GM19035 (cell line): Measurements from ENCODE around the gene FBXL12.
"Not testable (repeated sequence)": the region's sequence is repeated elsewhere in the genome, so short reads cannot be mapped to it uniquely, and the experiment has no call there.

Source experiments
- ATAC-seq: cut with Tn5 transposase; IDR thresholded peaks from one replicate; pipeline ENCODE4 v1.9.1; 2021; ENCODE audit not compliant: unreplicated experiment

Gene FBXL12

DNA sequence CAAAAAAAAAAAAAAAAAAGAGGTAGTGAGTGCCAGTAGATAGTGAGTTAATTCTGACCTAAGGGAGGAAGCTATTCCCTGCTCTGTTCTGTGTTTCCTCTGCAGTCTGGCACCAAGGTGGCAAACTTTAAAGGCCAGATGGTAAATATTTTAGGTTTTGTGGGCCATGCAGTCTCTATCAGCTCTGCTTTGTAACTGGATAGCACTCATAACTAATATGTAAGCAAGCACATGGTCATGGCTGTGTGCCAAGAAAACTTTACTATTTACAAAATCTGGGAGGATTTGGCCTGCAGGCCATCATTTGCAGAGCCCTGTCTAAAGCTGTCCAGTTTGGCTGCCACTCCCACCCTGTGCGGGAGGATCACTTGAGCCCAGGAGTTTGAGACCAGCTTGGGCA lies 20.5 kb upstream of the FBXL12 start:
- ATAC-seq, result no peak

DNA sequence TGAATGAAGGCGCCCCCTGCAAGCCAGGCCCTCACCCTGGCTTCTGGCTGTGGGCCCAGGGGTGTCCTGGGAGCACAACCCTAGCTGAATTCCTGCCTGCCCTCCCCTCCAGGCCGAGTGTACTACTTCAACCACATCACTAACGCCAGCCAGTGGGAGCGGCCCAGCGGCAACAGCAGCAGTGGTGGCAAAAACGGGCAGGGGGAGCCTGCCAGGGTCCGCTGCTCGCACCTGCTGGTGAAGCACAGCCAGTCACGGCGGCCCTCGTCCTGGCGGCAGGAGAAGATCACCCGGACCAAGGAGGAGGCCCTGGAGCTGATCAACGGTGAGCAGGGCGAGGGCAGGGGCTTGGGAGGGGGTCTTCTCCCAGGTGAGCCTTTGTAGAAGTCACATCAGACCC lies 19.4 kb upstream of the FBXL12 start:
- no peak for ATAC-seq

DNA sequence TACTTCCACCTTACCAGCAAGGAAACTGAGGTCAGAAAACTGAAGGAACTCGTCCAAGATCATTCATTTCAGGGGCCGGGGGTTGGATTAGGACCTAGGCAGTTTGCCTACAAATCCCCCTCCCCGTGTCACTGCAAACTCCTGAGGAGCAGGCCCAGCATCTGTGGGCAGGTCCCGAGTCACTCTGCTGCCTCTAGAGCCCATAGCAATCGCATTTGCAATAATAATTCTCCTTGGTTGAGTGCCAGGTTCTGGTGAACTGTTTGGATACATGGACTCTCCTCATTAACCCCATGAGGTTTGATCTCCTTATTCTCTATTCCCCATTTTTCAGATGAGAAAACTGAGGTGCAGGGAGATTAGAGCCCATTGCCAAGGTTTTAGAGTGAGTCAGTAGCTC lies 17.1 kb upstream of the FBXL12 start:
- ATAC-seq, result no peak

DNA sequence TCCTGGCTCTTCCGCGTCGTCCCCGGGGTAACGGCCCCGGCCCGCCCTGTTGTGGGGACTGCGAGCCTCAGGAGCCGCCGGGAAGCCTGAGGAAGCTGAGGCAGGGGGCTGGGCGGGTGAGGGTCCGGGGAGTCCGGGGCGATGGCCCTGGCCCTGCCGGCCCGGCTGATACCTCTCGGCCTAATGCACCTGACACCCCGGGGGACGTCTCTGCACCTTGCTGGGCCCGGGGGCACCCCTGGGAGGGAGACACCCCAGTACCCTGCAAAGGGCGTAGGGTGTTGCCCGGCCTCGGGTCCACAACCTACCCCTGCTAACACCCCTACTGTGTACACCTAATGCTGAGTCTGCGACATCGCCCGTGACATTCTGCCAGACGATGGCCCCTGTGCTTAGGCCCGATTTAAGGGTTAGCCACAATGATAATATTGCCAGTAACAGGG lies 16.6 kb upstream of the FBXL12 start:
- peak; percentile 21 for ATAC-seq

DNA sequence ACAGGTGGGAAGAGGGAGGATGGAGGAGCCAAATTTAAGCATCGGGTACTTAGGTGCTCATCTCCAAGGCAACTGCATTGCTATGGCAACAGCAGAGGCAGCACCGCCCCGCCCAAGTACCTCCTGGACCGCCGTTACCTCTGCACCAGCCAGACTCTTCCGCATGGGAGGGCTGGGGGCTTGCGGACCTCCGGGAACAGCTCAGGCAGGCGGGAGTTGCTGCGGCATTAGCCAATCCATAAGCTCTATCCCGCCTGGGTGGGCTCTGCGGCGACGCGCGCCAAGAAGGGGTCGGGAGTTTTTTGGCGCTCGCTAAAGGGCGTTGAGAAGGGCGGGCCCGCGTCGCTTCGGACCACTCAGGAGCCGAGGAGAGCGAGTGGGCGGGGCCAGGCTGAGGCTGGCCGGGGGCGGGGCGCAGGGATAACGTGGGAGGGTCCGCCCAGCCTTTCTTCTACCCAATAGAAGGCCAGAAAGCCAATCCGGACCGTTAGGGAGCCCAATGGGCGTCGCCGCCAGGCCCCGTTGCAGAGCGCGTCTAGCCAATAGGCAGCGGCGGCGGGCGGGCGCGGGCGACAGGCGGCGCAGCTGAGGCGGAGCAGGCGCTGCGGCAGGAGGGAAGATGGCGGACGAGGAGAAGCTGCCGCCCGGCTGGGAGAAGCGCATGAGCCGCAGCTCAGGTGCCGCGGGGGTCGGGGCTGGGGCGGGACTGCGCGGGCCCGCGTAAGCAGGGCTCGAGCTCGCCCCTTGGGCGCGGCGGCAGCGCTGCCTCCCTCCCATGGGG lies 16.0 kb upstream of the FBXL12 start, which contains the start of gene PIN1:
TSS of gene PIN1 (plus strand) at position 593 of the 781 bp plus-strand sequence. CDS start at position 620, 27 bp downstream.
- peak; percentile 96 for ATAC-seq

DNA sequence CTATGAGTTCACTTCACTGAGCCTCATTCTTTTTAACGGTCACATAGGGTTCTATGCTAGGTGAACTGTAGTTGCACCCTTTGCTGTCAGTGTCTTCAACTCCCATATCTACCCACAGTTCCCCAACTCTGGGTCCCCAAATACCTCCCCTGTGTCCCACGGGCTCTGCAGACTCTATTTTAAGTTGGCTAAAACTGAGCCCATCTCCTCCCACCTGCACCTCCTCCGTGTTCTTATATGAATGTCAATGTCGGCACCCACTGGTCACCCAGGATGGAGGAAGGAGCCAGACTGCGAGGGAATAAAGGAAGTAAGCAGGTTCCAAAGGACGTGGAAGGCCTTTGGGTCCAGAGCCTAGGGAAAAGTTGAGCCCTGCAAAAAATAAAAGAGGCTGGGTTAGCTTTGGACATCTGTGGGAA lies 15.4 kb upstream of the FBXL12 start:
- no peak for ATAC-seq

DNA sequence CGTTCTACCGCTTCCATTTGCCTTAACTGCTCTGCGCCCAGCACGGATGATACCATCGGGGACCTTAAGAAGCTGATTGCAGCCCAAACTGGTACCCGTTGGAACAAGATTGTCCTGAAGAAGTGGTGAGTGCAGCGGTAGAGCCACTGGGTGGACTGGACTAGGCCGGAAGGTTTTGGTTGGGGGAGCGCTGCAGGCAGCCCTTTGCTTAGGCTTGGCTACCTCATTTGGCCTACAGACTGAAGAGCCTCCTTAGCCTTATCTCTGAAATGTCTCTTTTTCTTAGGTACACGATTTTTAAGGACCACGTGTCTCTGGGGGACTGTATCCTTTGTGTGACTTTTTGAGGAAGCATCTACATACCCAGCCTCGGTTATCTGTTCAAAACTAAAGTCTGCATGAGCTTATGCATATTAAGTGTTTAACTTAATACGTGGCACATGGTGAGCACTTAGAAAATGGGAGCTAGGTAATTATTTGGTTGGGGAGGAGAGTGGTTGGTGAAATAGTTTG lies 9.7 kb upstream of the FBXL12 start:
- no peak for ATAC-seq

DNA sequence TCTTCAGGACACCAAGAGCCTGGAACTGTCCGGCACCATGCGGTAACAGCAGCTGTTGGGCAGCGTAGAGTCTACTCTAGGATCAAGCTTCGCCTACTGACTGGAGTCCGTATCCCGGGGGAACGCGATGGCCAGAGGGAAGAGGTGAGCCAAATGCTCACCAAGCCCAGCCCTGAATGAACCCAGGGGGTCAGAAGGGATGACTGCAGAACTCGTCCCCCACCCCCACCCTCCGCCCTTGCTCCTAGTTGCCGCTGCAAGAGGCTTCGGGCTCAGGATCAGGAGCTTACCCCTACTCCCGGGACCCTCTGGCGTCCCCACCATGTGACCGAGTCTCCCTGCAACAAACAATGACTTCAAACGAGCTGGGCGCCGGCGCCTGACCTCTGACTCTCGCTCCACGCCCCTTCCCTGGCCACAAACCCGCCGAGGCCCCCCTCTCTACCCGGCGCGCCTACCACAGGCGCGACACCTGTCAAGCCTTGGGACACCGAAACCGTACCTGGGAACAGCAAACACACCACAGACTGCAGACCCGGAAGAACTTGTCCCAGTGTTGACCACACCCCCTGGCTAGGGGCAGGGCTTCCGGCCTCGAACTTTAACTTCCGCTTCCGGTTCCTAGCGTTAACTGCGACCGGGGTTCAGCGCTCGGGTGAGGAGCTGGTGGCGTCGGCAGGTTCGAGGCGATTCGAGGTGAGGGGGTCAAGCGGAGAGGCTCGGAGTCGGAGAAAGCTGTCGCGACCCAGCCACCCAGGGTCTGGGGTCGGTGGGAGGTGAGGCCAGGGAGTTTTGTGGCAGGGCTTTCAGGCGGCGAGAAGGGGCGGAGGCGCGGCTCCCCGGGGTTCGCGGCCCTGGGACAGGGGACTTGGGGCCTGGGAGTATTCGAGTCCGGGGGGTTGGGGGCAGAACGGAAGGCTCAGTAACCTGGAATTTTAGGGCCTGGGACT lies 8.7 kb upstream of the FBXL12 start, which contains the start of gene UBL5:
TSS of gene UBL5 (plus strand) at position 630 of the 950 bp plus-strand sequence. CDS start 420 bp downstream, outside the sequence.
- peak; percentile 89 for ATAC-seq

DNA sequence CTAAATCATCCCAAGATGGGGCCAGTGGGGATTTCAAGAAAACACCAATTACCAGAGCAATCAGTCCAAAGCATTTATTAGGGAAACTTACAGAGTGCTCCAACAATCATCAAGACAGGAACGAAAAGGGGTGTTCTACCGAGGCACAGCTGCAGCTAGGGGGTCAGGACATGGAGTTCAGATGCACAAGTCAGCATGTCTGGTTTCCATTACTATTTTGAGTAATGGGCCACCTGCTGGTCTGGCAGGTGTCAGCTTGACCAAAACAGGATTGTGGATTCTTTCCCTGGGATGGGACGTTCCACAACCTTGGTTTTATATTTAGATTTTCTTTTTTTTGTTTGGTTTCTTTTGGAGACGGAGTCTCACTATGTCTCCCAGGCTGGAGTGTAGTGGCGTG lies 4.9 kb upstream of the FBXL12 start:
- ATAC-seq, result no peak

DNA sequence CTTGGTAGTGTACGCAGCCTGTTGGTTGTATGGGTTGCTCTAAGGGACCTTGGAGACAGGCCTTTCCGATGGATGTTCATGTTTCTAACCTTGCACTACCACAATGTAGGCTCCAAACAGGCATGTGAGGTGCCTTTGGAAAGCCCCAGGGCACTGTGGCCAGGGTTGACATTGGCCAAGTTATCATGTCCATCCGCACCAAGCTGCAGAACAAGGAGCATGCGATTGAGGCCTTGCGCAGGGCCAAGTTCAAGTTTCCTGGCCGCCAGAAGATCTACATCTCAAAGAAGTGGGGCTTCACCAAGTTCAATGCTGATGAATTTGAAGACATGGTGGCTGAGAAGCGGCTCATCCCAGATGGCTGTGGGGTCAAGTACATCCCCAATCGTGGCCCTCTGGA lies 1.2 kb upstream of the FBXL12 start:
- not testable (repeated sequence) for ATAC-seq

DNA sequence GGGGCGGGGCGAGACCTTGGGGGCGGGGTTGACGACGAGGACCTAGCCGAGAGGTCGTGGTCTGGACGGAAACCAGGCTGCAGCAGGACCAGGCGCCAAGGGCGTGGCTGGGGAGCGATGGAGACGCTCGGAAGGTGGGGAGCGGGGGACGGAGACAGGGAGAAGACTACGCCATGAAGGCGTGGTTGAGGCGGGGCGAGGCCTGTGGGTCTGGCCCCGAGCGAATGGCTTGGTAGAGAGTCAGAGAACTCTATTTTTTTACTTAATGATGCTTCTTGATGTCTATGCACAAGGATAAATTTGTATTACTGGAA lies 674 bp upstream of the FBXL12 start:
- no peak for ATAC-seq

DNA sequence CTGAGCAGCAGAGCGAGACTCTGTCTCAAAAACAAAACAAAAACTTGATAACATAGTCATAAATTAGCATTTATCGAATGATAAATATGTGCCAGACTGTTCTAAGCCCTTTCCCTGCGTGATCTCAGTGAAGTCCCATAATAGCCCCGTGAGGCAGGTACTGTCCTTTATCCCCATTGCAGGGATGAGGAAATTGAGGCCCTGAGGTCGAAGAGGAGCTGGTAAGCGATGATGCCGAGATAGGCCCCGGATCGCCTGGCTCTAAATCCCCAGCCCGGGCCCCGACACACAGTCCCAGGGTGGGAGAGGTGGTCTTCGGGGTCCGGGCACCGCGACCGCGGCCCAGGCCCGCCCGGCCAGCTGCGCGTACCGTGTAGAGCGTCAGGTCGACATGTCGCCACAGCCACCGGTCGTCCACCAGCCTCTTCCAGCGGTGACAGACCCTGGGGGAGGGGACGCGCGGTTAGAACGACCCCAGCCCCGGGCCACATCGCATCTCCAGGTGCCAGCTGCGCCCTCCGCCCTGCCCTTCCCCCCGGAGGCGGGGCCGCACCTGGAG lies 625 bp downstream of the FBXL12 start:
- ATAC-seq, result no peak

DNA sequence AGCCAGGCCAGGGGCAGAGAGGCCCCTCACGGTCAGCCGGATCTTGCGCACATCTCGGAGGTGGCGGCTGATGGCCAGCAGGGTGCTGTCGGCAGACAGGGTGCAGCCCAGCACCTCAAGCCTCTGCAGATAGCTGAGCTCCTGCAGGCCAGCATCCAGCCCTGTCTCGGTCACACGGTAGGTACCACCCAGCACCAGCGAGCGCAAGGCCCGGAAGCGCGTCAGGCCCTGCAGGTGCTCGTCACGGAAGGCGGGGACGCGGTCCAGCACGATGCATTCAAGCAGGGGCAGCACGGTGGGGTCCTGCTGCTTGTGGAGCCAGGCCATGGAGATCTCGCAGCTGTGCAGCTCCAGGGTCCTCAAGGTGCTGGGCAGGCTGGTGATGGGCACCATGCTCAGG lies 7.7 kb downstream of the FBXL12 start:
- no peak for ATAC-seq

DNA sequence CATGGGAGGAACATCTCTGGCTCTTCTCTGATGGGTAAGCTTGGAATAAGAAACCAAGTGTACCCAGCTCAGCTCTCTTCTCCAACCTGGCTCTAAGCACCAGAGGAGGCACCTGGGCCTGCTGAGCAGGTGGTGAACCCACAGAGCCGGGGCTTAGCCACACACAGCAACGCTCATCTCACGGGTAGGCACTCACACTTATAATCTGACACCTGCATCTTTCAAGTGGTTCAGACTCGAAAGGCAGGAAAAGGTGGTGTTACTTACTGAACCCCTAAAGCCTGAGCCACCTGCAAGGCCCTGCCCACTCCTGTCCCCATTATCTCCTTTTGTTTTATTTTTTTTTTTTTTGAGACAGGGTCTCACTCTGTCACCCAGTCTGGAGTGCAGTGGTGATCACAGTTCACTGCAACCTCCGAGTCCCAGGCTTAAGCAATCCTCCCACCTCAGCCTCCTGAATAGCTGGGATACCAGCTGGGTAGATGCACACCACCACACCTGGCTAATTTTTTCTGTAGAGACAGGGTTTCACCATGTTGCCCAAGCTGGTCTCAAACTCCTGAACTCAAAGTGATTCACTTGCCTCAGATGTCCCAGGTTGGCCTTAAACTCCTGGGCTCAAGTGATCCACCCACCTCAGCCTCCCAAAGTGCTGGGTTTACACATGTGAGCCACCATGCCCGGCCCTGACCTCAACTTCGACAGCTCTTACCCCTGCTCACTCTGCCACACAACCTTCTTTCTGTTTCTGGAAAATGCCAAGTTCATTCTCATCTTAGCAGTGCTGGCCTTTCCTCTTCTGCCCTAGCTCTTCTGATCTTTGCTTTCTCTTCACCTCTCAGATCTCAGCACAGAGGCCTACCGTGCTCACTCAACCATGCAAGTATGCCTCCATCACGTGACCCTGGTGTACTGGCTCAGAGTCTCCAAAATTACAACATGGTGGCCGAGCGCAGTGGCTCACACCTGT lies 9.7 kb downstream of the FBXL12 start:
- ATAC-seq, result no peak

DNA sequence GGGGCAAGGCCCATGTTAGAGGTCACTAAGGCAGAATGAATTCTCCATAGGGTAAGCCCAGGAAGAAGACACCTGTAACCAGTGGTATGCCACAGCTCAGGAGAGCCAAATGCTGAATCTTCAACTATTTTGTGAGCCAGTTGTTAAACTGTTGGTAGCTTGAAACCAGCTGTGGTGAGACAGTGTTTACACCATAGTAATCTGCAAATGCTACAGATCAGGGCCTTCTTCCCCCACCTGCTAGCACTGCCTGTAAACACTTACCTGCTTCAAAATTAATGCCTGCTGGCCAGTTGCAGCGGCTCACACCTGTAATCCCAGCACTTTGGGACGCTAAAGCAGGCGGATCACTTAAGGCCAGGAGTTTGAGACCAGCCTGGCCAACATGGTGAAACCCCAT lies 12.1 kb downstream of the FBXL12 start:
- ATAC-seq, result no peak

DNA sequence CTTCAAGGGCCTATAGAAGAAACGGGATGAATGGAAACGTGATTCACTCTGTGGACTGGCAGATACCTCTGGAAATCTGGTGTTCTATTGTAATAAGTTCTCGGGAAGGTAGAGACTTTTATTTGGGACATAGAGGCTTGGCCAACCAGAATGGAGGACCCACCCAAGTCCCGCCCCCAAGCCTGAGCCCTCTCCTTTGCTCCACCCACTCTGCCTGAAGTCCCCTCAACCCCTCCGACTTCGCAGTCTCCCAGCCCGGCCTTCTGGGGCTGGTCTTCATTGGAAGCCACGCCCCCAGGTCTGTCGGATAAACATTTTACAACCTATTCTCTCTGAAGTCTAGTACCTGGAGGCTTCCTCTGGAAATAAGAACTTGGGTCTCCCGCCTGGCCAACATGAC lies 16.9 kb downstream of the FBXL12 start:
- ATAC-seq, result no peak

DNA sequence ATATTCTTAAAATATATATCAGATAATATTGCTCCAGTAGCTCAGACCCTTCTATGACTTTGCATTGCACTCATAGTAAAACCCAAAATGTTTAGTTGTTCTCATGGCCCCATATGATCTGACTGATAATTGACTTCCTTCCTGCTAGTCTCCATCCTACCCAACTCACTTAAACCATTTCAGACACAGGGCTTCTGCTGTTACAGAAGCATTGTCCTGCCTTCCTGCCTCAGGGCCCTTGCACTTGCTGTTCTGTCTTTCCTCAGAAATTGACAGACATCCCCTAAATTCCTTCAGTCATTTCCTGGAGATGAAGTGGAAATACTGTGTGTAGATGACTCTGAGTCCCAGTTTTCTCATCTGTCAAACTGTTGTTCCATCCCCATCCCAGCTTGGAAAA lies 19.7 kb downstream of the FBXL12 start:
- ATAC-seq, result no peak

DNA sequence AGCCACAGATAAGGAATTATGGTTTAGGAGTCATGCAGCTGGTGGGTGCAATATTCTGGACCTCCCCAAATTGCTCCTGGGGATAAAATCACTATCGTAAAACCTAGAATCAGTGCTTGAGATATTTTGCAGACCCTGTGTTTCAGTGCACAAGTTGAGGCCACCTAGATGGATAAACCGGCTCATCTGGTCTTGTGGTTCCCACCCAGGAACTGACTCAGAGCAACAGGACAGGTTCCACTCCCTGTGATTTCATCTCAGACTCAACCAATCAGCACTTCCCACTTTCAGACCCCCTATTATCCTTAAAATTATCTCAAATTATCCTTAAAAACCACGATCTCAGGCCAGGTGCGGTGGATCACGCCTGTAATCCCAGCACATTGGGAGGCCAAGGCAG lies 21.0 kb downstream of the FBXL12 start:
- no peak for ATAC-seq

DNA sequence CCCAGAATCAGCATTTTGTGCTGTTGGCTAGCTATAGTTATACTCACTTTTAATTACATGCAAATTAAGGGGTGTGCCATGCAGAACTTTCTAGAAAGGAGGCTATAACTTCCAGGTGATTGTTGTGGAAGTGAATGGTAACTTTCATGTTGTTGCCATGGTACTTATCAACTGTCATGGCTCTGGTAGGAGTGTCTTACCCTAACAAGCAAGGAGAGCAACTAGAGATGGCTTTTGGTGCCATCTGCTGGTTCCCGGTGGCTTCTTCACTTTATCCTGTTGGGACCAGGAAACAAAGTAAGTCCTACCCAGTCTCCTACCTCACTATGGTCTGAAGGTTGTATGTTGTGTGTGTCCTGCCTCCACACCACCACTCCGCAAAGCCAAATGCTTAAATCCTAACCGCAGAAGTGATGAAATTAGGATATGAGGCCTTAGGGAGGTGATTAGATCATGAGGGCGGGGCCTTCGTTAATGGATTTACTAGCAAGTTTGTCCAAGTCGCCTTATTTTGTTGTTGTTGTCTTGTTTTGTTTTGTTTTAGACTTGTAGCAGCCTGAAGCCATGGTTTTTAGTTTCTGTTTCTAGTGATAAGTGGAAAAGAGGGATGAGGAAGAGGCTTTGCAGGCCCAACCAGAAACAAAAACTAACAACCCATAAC lies 22.6 kb downstream of the FBXL12 start:
- ATAC-seq, result no peak
